Adipose tissue (tissue), 3 donors: ENCODE data around the gene DHX34. TPM values are rescaled to one million over a fixed set of nuclear protein-coding genes. Genes with fewer than 3 reads are reported as not detected.
"Not testable (repeated sequence)": the region's sequence is repeated elsewhere in the genome, so short reads cannot be mapped to it uniquely, and the experiment has no call there.

Source experiments
- H3K27ac ChIP-seq: one replicate; pipeline ENCODE4 v1.5.1; 2013; ENCODE audit warnings: low read depth, low read length
- WGBS, 3 donors: extraction: QIAGEN DNeasy Blood & Tissue Kit; methylation state at CpG; one replicate each; pipeline ENCODE4 v1.1.7; 2013; 5-methylcytosine and 5-hydroxymethylcytosine counted together
- polyA plus RNA-seq, 3 donors: library from polyadenylated mRNA; stranded (reverse); fragments of 200-250 nt; gene quantifications; one replicate each; pipeline ENCODE4 v1.2.3, GENCODE V29; 2013
- donor health status: healthy with polysubstance abuse.
- donor health status: Bipolar disorder and iron deficiency.
- donor health status: healthy.

The DHX34 gene, protein sequence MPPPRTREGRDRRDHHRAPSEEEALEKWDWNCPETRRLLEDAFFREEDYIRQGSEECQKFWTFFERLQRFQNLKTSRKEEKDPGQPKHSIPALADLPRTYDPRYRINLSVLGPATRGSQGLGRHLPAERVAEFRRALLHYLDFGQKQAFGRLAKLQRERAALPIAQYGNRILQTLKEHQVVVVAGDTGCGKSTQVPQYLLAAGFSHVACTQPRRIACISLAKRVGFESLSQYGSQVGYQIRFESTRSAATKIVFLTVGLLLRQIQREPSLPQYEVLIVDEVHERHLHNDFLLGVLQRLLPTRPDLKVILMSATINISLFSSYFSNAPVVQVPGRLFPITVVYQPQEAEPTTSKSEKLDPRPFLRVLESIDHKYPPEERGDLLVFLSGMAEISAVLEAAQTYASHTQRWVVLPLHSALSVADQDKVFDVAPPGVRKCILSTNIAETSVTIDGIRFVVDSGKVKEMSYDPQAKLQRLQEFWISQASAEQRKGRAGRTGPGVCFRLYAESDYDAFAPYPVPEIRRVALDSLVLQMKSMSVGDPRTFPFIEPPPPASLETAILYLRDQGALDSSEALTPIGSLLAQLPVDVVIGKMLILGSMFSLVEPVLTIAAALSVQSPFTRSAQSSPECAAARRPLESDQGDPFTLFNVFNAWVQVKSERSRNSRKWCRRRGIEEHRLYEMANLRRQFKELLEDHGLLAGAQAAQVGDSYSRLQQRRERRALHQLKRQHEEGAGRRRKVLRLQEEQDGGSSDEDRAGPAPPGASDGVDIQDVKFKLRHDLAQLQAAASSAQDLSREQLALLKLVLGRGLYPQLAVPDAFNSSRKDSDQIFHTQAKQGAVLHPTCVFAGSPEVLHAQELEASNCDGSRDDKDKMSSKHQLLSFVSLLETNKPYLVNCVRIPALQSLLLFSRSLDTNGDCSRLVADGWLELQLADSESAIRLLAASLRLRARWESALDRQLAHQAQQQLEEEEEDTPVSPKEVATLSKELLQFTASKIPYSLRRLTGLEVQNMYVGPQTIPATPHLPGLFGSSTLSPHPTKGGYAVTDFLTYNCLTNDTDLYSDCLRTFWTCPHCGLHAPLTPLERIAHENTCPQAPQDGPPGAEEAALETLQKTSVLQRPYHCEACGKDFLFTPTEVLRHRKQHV
- polyA plus RNA-seq, result 10 to 100 TPM in 1 of 3 donors, 1 to 10 TPM in 2; 5.6 to 11.0 (median 7.4) TPM

- WGBS, 3 donors, result 3% methylated on average over 63 of the region's 63 CpGs
- H3K27ac ChIP-seq, result no peak within 1 kb of the TSS
Measured at GRCh38 chr19:47348819-47349795, at the start of gene DHX34. TSS of gene DHX34 (plus strand) at chr19:47349315. CDS start at chr19:47353031, 3,716 bp downstream.

DNA sequence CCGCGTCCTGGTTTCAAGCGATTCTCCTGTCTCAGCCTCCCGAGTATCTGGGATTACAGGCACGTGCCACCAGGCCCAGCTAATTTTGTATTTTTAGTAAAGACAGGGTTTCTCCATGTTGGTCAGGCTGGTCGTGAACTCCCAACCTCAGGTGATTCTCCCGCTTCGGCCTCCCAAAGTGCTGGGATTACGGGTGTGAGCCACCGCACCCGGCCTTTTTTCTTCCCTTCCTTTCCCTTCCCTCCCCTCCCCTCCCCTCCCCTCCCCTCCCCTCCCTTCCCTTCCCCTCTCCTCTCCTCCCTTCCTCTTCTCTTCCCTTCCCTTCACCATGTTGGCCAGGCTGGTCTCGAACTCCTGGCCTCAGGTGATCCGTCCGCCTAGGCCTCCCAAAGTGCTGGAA lies 48.2 kb upstream of the DHX34 start:
- not testable (repeated sequence) for H3K27ac ChIP-seq
- 87 to 90% (median 89%) methylated on average over 13 to 14 of the region's 14 CpGs for WGBS, 3 donors

- 67 to 91% (median 74%) methylated on average over 10 of the region's 10 CpGs for WGBS, 3 donors
- no peak overlapping the region for H3K27ac ChIP-seq
Measured at GRCh38 chr19:47302249-47302648, 46.9 kb upstream of the DHX34 start.

DNA sequence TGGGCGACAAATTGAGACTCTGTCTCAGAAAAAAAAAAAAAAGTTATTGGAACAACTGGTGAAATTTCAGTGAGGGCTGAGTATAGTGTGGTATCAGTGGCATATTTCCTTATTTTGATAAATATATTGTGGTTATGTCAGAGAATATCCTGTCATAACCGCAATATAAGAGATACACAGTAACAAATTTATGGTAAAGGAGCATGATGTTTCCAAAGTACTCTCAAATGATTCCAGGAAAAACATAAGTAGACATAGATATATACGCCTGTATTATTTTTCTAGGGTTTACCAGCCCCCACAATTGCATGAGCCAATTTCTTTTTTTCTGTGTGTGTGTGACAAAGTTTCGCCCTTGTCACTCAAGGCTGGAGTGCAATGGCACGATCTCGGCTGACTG lies 45.1 kb upstream of the DHX34 start:
- no peak overlapping the region for H3K27ac ChIP-seq
- 52 to 86% (median 62%) methylated on average over 6 of the region's 6 CpGs for WGBS, 3 donors

- no peak overlapping the region for H3K27ac ChIP-seq
- 5 to 9% (median 7%) methylated on average over 14 of the region's 14 CpGs for WGBS, 3 donors
Measured at GRCh38 chr19:47305309-47305751, 43.8 kb upstream of the DHX34 start.

- WGBS, 3 donors, result 92 to 95% (median 94%) methylated on average over 3 of the region's 3 CpGs
- H3K27ac ChIP-seq, result no peak overlapping the region
Measured at GRCh38 chr19:47306303-47306702, 42.8 kb upstream of the DHX34 start.

GRCh38 chr19:47309038-47309437 lies 40.1 kb upstream of the DHX34 start:
- H3K27ac ChIP-seq, result no peak overlapping the region
- WGBS, 3 donors, result 56 to 77% (median 61%) methylated on average over 8 of the region's 8 CpGs

DNA sequence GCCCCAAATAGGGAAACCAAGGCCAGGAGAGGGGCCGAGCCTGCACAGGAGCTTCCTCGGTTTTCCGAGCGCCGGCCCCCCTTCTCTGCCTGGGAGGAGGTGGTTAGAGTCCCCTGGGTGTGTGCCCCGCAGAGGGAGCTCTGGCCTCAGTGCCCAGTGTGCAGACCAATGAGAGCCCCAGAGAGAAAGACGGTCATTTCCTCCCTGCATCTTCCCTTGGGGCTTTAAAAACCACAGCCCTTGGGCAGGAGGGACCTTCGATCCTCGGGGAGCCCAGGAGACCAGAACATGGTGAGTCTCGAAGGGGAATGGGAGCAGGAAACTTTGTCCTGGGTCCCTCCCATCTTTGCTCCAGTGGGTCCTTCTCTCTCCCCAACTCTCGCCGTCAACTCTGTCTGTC lies 39.5 kb upstream of the DHX34 start, which contains the start of gene C5AR1:
TSS of gene C5AR1 (plus strand) at position 254 of the 400 bp plus-strand sequence. CDS start at position 289, 35 bp downstream.
- H3K27ac ChIP-seq, result no peak within 1 kb of the TSS
- 30 to 60% (median 35%) methylated on average over 12 of the region's 12 CpGs for WGBS, 3 donors

DNA sequence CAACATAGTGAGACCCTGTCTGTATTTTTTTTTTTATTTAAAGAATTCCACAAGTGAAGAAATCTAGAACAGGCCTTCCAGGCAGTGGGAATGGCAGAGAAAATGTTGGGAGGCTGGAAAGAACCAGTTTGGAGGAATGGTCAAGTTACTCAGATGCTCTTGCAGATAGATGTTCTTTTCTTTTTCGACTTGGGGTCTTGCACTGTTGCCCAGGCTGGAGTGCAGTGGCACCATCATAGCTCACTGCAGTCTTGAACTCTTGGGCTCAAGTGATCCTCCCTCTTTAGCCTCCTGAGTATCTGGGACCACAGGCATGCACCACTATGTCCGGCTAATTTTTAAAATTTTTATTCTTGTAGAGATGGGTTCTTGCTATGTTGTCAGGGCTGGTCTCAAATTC lies 38.8 kb upstream of the DHX34 start:
- H3K27ac ChIP-seq, result no peak overlapping the region
- WGBS, 3 donors, result 84 to 88% (median 86%) methylated on average over 2 of the region's 2 CpGs

DNA sequence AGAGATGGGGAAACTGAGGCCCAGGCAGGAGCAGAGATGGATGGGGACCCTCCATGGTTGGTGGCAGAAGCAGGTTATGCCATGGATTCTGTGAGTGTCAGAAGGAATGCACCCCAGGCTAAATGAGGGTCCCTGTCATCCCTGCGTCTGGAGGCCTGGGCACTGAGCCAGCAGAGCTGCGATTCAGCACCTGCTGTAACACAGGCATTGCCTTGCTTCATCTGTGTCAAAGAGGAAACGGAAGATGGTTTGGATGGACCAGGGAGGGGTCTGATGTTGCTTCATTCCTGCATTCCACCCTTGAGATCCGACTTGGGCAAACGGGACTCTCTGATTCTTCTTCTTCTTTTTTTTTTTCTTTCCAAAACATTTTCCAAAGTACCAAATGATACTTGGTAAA lies 38.3 kb upstream of the DHX34 start:
- 8 to 30% (median 16%) methylated on average over 5 of the region's 5 CpGs for WGBS, 3 donors
- no peak overlapping the region for H3K27ac ChIP-seq

DNA sequence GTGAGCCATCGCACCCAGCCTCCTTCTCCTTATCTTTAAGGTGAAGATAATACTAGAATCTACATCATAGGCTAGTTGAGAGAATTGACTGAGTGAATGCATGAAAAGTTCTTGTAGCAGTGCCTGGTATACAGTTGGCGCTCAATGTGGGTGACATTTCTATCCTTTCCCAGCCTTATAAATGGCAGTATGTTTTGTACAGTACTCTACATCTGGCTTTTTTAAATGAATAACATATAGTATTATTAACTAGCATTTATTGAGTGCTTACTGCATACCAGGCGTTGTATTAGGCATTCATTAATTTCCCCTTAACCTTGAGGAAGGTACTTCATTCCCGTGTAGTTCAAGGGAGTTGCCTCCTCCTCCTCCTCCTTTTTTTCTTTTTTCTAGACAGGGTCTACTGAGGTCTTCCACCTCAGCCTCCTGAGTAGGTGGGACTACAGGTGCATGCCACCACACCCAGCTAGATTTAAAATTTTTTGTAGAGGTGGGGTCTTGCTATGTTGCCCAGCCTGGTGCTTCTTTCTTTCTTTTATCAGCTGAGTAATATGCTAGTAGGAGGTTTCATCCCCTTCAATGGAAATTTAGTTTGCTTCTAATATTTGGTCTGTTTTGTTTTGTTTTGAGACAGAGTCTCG lies 36.6 kb upstream of the DHX34 start:
- 82 to 90% (median 85%) methylated on average over 5 of the region's 5 CpGs for WGBS, 3 donors
- H3K27ac ChIP-seq, result no peak overlapping the region

GRCh38 chr19:47313754-47314295 lies 35.3 kb upstream of the DHX34 start:
- 75 to 85% (median 77%) methylated on average over 10 of the region's 10 CpGs for WGBS, 3 donors
- no peak overlapping the region for H3K27ac ChIP-seq

GRCh38 chr19:47315125-47315821 lies 33.8 kb upstream of the DHX34 start:
- H3K27ac ChIP-seq, result no peak overlapping the region
- whole genome bisulfite sequencing, 3 donors, result 24 to 47% (median 26%) methylated on average over 12 of the region's 12 CpGs

- no peak overlapping the region for H3K27ac ChIP-seq
- 84 to 90% (median 85%) methylated on average over 4 of the region's 4 CpGs for WGBS, 3 donors
Measured at GRCh38 chr19:47316513-47316912, 32.6 kb upstream of the DHX34 start.

- WGBS, 3 donors, result 89 to 92% (median 90%) methylated on average over 46 of the region's 46 CpGs
Measured at GRCh38 chr19:47319923-47320871, 28.9 kb upstream of the DHX34 start.

More at GRCh38 chr19:47319923-47320871, 28.9 kb upstream of the DHX34 start:
- no peak overlapping the region for H3K27ac ChIP-seq
